Measurements from ENCODE around the gene FGD3.

- no peak for TF ChIP-seq CTCF (conservative IDR thresholded peaks at IDR 0.05 in 1 of 2, IDR thresholded peaks at IDR 0.05 in 1 of 2; ENCODE audit: low read depth in 1 of 2, low read length in 2 of 2)
- no peak for TF ChIP-seq EZH2 (IDR thresholded peaks at IDR 0.05; ENCODE audit: low read length, missing control alignments)
These were observed 61.1 kb downstream of the FGD3 start for GRCh38 chr9:93008457-93008856.

Measured in fibroblast of lung (primary cell).